ENCODE results near the gene NLRC5.

NLRC5 gene

DNA sequence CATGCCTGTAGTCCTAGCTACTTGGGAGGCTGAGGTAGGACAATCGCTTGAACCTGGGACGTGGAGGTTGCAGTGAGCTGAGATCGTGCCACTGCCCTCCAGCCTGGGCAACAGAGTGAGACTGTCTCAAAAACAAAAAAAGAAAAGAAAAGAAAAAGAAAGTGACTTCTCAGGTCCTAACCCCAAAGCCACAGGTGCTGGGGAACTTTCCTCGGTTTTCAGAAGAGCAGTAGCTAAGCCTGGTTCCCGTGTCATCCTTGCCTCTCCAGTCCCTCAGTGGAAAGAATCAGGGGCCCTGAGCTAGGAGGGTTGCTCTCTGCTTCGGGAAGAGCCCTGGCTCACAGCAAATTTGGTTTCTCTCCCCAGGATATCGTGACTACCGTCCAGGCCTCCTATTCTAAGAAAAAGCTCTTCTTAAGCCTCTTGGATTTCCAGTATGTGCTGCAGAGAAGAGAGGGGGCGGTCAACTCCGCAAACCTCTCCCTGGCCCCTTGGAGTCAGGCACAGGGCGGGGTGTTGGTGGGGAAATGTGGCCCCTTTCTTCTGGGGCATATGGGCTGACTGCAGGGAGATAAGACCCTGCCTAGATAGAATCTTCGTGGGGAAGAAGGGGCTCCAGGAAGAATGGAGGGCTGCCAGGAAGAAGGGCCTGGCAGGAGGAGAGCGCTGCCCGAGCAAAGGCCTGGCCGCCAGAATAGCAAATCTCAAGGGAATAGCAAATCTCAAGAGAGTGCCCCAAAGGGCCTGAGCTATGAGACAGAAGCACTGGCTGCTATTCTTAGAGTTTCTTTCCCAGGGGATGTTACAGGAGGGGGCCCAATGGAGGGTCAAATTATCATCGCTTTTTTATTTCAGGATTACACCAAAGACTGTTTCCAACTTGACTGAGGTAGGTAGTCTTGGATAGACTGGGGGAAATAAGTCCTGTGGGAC lies 8.3 kb upstream of the NLRC5 start:
- no peak overlapping the region for H3K9ac ChIP-seq (ENCODE audit: low read length)
- H3K27ac ChIP-seq (ENCODE audit: low read depth, low read length, poor library complexity, severe bottlenecking) = no peak overlapping the region

DNA sequence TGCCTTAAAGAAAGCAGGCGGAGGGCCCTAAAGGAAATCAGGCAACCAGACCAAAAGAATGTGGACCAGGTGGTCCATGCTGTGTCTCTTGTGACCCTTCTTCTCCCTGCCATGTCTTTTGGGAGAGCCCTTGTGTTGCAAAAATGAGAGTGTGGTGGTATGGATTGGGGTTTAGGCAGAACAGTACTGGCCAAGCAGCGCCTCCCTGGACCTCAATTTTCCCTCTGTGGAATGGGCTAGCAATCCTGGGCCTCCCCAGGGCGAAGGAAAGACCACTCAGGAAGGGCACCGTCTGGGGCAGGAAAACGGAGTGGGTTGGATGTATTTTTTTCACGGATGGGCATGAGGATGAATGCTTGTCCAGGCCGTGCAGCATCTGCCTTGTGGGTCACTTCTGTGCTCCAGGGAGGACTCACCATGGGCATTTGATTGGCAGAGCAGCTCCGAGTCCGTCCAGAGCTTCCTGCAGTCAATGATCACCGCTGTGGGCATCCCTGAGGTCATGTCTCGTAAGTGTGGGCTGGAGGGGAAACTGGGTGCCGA lies 7.6 kb upstream of the NLRC5 start:
- Histone ChIP-seq H3K4me3 (ENCODE audit: low read depth, low read length, poor library complexity, severe bottlenecking) (no peak overlapping the region), H3K4me2 (ENCODE audit: low read length) (no peak overlapping the region), H2AFZ (ENCODE audit: low read length) (no peak overlapping the region), H3K9me2 (ENCODE audit: low read depth, low read length) (no peaks in the 10 kb centered on the region), H3K9me3 (ENCODE audit: low read length) (no peaks in the 10 kb centered on the region), H3K9ac (ENCODE audit: low read length) (no peak overlapping the region), H3K4me1 (ENCODE audit: insufficient read depth, low read length, severe bottlenecking) (no peaks in the 10 kb centered on the region), H3K36me3 (ENCODE audit: insufficient read depth, low read length) (no peaks in the 10 kb centered on the region), H3K27me3 (ENCODE audit: insufficient read depth, low read length) (no peaks in the 10 kb centered on the region; the same call in 1 of the 2 replicates), H3F3A (ENCODE audit: insufficient read depth, low read length) (no peaks in the 10 kb centered on the region), H4K20me1 (ENCODE audit: insufficient read depth, low read length) (no peaks in the 10 kb centered on the region), H3K27ac (ENCODE audit: low read depth, low read length, poor library complexity, severe bottlenecking) (no peak overlapping the region), H3K79me2 (ENCODE audit: insufficient read depth, low read length) (no peaks in the 10 kb centered on the region)
- TF ChIP-seq, protein P1, sequence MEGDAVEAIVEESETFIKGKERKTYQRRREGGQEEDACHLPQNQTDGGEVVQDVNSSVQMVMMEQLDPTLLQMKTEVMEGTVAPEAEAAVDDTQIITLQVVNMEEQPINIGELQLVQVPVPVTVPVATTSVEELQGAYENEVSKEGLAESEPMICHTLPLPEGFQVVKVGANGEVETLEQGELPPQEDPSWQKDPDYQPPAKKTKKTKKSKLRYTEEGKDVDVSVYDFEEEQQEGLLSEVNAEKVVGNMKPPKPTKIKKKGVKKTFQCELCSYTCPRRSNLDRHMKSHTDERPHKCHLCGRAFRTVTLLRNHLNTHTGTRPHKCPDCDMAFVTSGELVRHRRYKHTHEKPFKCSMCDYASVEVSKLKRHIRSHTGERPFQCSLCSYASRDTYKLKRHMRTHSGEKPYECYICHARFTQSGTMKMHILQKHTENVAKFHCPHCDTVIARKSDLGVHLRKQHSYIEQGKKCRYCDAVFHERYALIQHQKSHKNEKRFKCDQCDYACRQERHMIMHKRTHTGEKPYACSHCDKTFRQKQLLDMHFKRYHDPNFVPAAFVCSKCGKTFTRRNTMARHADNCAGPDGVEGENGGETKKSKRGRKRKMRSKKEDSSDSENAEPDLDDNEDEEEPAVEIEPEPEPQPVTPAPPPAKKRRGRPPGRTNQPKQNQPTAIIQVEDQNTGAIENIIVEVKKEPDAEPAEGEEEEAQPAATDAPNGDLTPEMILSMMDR (IDR thresholded peaks at IDR 0.05; ENCODE audit: low read length) = no peak
- no peak for TF ChIP-seq EZH2 (IDR thresholded peaks at IDR 0.05; ENCODE audit: borderline replicate concordance, low read length)

More for the DNA sequence above, 8.3 kb upstream of the NLRC5 start:
- Histone ChIP-seq H3K79me2 (ENCODE audit: insufficient read depth, low read length) (no peaks in the 10 kb centered on the region), H3K9me3 (ENCODE audit: low read length) (no peaks in the 10 kb centered on the region), H3K4me1 (ENCODE audit: insufficient read depth, low read length, severe bottlenecking) (no peaks in the 10 kb centered on the region), H3K27me3 (ENCODE audit: insufficient read depth, low read length) (no peaks in the 10 kb centered on the region; the same call in 1 of the 2 replicates), H4K20me1 (ENCODE audit: insufficient read depth, low read length) (no peaks in the 10 kb centered on the region), H3F3A (ENCODE audit: insufficient read depth, low read length) (no peaks in the 10 kb centered on the region), H3K9me2 (ENCODE audit: low read depth, low read length) (no peaks in the 10 kb centered on the region), H3K4me2 (ENCODE audit: low read length) (no peak overlapping the region), H3K4me3 (ENCODE audit: low read depth, low read length, poor library complexity, severe bottlenecking) (no peak overlapping the region), H3K36me3 (ENCODE audit: insufficient read depth, low read length) (no peaks in the 10 kb centered on the region), H2AFZ (ENCODE audit: low read length) (no peak overlapping the region)
- TF ChIP-seq, protein P1 (IDR thresholded peaks at IDR 0.05; ENCODE audit: low read length) = no peak
- no peak for TF ChIP-seq EZH2 (IDR thresholded peaks at IDR 0.05; ENCODE audit: borderline replicate concordance, low read length)

DNA sequence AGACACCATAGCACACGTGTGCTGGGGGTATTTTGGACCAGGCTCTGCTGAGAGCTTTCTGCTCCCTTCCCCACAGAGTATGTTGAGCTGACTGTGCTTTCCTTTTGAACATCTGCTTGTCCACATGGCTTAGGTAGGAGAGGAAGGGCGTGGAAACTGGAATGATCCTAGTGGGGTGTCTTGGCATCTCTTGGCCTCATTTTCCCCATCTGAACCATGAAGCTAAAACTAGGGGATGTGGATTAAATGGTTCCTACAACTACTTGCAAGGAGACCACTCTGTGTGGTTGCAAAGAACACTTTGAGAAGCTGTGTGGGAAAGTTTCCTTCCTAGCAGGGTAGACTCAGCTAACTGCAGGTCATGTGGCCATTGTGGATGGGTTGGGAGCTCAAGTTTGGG lies 6.7 kb upstream of the NLRC5 start:
- Histone ChIP-seq H3K4me3 (ENCODE audit: low read depth, low read length, poor library complexity, severe bottlenecking) (no peak overlapping the region), H3K79me2 (ENCODE audit: insufficient read depth, low read length) (no peaks in the 10 kb centered on the region), H3K9ac (ENCODE audit: low read length) (no peak overlapping the region), H3K9me2 (ENCODE audit: low read depth, low read length) (no peaks in the 10 kb centered on the region), H4K20me1 (ENCODE audit: insufficient read depth, low read length) (no peaks in the 10 kb centered on the region), H3K27ac (ENCODE audit: low read depth, low read length, poor library complexity, severe bottlenecking) (no peak overlapping the region), H3K4me1 (ENCODE audit: insufficient read depth, low read length, severe bottlenecking) (no peaks in the 10 kb centered on the region), H3K36me3 (ENCODE audit: insufficient read depth, low read length) (no peaks in the 10 kb centered on the region), H3K27me3 (ENCODE audit: insufficient read depth, low read length) (no peaks in the 10 kb centered on the region), H3K9me3 (ENCODE audit: low read length) (no peaks in the 10 kb centered on the region), H3K4me2 (ENCODE audit: low read length) (no peak overlapping the region), H2AFZ (ENCODE audit: low read length) (no peak overlapping the region), H3F3A (ENCODE audit: insufficient read depth, low read length) (no peaks in the 10 kb centered on the region)
- no peak for TF ChIP-seq EZH2 (IDR thresholded peaks at IDR 0.05; ENCODE audit: borderline replicate concordance, low read length)
- TF ChIP-seq, protein P1 (IDR thresholded peaks at IDR 0.05; ENCODE audit: low read length) = no peak

Data from OCI-LY1 (cell line).